HCT116 (cell line): ENCODE results near the gene MED27.

ENCODE experiments used
- CEBPB ChIP-seq: IDR thresholded peaks from 2 replicates; pipeline ENCODE4 v1.6.1; 2012; ENCODE audit warnings: low read depth
- EZH2 ChIP-seq: fragments of 200-600 bp; sonication (generic); IDR thresholded peaks from 2 replicates; pipeline ENCODE4 v1.6.1; 2017; ENCODE audit warnings: antibody characterized with exemption, mixed run types
- EZH2phosphoT487 ChIP-seq: fragments of 200-600 bp; IDR thresholded peaks from 2 replicates; pipeline ENCODE4 v1.6.1; 2018; ENCODE audit warnings: antibody characterized with exemption, borderline replicate concordance
- JUND ChIP-seq: IDR thresholded peaks from 2 replicates; pipeline ENCODE4 v1.6.1; 2012
- POLR2A ChIP-seq: IDR thresholded peaks from 2 replicates; pipeline ENCODE4 v1.7.0; 2011; ENCODE audit warnings: borderline replicate concordance; ENCODE audit not compliant: insufficient read depth, insufficient read length; ENCODE audit errors: extremely low read depth
- POLR2AphosphoS5 ChIP-seq: IDR thresholded peaks from 2 replicates; pipeline ENCODE4 v1.6.1; 2011; ENCODE audit warnings: mild to moderate bottlenecking, low read depth, low read length, moderate library complexity
- RAD21 ChIP-seq: IDR thresholded peaks from 2 replicates; pipeline ENCODE4 v1.6.1; 2012; ENCODE audit warnings: low read depth, mild to moderate bottlenecking
- SP1 ChIP-seq: IDR thresholded peaks from 2 replicates; pipeline ENCODE4 v1.6.1; 2012; ENCODE audit warnings: low read depth
- YY1 ChIP-seq: IDR thresholded peaks from 2 replicates; pipeline ENCODE4 v1.6.1; 2011; ENCODE audit warnings: low read length, low read depth, moderate library complexity, mild to moderate bottlenecking; ENCODE audit not compliant: insufficient replicate concordance; ENCODE audit errors: extremely low read depth
- TF ChIP-seq, protein P1 (sequence below): IDR thresholded peaks from 2 replicates; pipeline ENCODE4 v1.6.1; 2012
- TF ChIP-seq, protein P2 (sequence below), 3 experiments: fragments of 200-600 bp in 1 of 3; sonication (generic) in 1 of 3; IDR thresholded peaks in 2 of 3; conservative IDR thresholded peaks in 1 of 3; 2 replicates each; pipeline ENCODE4 v1.5.1; 2012 to 2017; ENCODE audit warnings: low read depth in 2 of 3, low read length in 2 of 3, antibody characterized with exemption in 1 of 3, borderline replicate concordance in 1 of 3, control low read depth in 1 of 3, mild to moderate bottlenecking in 1 of 3, mixed read lengths in 1 of 3, mixed run types in 1 of 3, moderate library complexity in 1 of 3; ENCODE audit not compliant: insufficient read depth in 1 of 3

DNA sequence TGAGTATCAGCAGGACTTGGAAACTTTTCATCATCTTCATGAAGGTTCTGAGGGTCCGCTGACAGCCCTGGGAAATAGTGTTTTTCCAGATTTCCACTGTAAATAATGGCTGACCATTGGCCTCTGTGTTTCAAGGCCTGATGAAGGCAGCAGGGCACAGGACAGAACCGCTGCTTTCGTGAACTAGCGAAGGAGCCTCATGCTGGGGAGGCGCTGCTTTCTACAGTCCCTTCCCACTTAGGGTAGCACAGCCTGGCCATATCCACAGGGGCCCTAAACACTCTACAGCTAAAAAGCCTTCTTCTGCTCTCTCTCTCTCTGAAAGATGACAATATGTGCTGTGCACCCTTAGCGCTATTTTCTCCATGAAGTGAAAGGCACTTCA lies 118.2 kb downstream of the MED27 start:
- TF ChIP-seq POLR2AphosphoS5, result no peak
- TF ChIP-seq, protein P1, sequence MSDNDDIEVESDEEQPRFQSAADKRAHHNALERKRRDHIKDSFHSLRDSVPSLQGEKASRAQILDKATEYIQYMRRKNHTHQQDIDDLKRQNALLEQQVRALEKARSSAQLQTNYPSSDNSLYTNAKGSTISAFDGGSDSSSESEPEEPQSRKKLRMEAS, result no peak
- TF ChIP-seq SP1, result no peak
- TF ChIP-seq CEBPB, result no peak
- no peak for TF ChIP-seq EZH2phosphoT487
- TF ChIP-seq, protein P2, sequence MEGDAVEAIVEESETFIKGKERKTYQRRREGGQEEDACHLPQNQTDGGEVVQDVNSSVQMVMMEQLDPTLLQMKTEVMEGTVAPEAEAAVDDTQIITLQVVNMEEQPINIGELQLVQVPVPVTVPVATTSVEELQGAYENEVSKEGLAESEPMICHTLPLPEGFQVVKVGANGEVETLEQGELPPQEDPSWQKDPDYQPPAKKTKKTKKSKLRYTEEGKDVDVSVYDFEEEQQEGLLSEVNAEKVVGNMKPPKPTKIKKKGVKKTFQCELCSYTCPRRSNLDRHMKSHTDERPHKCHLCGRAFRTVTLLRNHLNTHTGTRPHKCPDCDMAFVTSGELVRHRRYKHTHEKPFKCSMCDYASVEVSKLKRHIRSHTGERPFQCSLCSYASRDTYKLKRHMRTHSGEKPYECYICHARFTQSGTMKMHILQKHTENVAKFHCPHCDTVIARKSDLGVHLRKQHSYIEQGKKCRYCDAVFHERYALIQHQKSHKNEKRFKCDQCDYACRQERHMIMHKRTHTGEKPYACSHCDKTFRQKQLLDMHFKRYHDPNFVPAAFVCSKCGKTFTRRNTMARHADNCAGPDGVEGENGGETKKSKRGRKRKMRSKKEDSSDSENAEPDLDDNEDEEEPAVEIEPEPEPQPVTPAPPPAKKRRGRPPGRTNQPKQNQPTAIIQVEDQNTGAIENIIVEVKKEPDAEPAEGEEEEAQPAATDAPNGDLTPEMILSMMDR (IDR thresholded peaks at IDR 0.05 in 2 of 3, conservative IDR thresholded peaks at IDR 0.05 in 1 of 3; ENCODE audit: borderline replicate concordance in 1 of 3, insufficient read depth in 1 of 3, low read depth in 2 of 3, low read length in 2 of 3), result no peak
- no peak for TF ChIP-seq JUND
- no peak for TF ChIP-seq POLR2A
- TF ChIP-seq RAD21, result no peak
- no peak for TF ChIP-seq YY1
- TF ChIP-seq EZH2, result no peak
